HFF-Myc (cell line): ENCODE data around the gene HMSD.

Source experiments
- DNase-seq: peaks from one replicate; pipeline ENCODE4 v3.0.0-alpha.2; 2011; ENCODE audit warnings: low read depth; ENCODE audit errors: extremely low read depth
- H3K4me3 ChIP-seq: replicated peaks from 2 replicates; pipeline ENCODE4 v1.5.1; 2011; ENCODE audit warnings: low read depth, mild to moderate bottlenecking, control low read depth, low read length
- TF ChIP-seq, protein P1 (sequence below): IDR thresholded peaks from 2 replicates; pipeline ENCODE4 v1.5.1; 2012; ENCODE audit warnings: mild to moderate bottlenecking, low read depth, low read length, control low read depth; ENCODE audit errors: missing control alignments

Gene HMSD

DNA sequence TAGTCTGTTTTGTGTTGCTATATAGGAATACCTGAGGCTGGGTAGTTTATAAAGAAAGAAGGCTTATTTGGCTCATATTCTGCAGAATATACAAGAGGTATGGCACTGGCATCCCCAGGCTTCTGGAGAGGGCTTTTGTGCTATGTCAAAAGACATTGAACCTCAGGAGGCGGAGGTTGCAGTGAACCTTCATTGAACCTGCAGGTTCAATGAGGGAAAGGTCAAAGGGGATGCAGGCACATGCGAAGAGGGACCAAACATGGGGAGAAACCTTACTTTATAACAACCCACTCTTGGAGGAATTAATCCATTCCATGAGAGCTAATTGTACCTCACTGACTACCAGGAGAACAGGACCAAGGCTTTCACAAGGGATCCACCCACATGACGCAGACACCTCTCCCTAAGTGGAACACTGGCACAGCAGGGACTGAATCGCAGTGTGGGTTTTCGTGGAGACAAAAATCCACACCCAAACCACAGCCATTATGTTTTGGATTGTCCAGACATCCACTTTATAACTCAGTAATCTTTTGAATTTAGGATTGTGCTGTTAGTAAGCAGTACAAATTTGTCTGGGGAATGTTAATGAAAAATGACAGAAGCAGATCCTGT is 16.7 kb downstream of the HMSD start:
- no peak for DNase-seq

DNA sequence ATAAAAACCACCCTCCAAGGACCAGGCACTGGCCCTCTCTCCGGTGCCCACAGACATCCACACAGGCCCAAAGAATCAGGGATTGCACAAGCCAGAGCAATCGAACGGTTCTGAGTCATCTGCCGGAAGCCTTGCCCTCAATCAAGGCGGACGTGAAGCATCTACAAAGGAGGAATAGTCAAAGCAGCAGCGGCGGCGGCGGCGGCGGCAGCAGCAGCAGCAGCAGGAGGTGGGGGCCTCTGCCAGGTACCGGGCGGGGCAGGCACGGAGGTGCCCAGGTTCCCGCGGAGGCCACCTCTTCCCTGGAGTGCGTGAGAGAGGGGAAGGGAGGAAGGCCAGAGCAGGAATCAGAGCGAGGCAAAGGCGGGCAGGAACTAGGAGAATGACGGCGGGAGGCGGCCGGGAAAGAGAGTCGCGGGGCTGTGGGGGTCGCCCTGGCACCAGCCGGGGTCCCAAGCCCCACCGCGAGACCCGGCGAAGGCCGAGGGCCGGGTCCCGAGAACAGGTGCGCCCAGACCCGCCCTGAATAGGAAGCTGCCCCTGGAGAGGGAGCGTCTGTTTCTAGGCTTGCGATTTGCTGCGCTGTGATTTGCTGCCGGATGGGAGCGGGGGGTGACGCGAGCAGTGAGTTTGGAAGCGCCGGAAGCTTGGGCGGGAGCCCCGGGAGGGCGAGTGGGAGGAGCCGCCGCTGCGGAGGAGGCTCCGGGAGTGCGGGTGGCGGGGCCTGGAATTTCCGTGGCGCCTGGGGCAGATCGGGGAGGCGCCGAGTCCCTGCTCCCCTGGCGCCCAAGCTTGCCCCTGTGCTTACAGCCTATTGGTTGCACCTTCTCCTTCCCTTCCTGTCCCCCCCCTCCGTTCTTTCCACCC is 21.1 kb downstream of the HMSD start, which contains the start of gene SERPINB8:
Gene SERPINB8 (plus strand): TSS at position 140 of the 867 bp plus-strand sequence. CDS start 8,228 bp downstream, outside the sequence.
- DNase-seq, result peak; percentile 81
- TF ChIP-seq, protein P1, sequence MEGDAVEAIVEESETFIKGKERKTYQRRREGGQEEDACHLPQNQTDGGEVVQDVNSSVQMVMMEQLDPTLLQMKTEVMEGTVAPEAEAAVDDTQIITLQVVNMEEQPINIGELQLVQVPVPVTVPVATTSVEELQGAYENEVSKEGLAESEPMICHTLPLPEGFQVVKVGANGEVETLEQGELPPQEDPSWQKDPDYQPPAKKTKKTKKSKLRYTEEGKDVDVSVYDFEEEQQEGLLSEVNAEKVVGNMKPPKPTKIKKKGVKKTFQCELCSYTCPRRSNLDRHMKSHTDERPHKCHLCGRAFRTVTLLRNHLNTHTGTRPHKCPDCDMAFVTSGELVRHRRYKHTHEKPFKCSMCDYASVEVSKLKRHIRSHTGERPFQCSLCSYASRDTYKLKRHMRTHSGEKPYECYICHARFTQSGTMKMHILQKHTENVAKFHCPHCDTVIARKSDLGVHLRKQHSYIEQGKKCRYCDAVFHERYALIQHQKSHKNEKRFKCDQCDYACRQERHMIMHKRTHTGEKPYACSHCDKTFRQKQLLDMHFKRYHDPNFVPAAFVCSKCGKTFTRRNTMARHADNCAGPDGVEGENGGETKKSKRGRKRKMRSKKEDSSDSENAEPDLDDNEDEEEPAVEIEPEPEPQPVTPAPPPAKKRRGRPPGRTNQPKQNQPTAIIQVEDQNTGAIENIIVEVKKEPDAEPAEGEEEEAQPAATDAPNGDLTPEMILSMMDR, result no peak
- H3K4me3 ChIP-seq, result peak within 1 kb of the TSS; percentile 69

More for the DNA sequence above, 16.7 kb downstream of the HMSD start:
- H3K4me3 ChIP-seq, result no peak overlapping the region
- TF ChIP-seq, protein P1, result no peak

DNA sequence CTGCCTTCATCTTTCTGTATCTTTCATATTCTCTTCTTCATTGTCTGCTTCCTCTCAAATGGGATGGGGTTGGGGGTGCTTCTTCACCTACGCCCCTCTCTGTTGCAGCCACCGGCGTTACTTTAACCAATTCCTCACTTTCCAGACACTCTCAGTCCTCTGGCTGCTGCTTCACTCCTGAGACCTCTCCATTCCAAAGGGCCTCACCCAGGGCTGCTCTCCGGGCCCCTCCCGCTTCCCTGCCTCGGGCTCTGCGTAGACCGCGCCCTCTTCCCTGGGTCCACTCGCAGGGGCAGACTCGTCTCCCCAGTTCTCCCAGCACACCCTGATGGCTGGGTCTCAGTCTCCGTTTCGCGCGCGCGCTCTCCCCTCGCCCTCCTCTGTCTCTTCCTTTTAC is 21.7 kb downstream of the HMSD start:
- DNase-seq, result no peak
- TF ChIP-seq, protein P1, result no peak
- peak overlapping the region; percentile 69 for H3K4me3 ChIP-seq

DNA sequence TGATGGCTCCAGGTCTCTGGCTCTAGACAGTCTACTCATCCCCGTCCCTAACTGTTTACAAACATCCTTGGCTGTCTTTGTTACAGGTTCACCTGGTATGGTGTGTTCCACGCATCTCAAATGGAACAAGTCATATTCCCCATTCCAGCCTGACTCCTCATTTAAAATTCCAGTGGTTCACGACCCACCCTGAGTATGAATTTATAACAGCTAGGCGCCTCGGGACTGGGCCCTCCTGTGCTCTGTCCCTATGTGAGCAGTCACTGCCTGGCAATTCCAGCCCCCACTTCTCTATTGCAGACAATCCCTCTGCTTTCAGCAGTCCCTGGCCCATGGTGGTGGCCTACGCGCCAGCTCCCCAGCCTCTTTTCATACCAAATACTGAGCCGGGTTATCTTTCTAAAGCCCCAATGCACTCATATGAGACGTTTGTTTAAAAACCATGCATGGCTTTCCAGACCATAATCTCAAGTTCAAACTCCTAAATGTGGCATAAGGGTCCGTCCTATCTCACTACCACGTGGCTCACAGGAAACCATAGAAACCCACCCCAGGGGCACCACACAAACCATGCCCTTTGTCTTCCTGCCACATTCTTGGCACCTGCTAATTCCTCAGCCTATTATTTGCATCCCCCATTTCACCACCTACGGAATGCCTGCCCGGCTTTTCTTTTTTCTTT is 22.4 kb downstream of the HMSD start:
- DNase-seq, result no peak
- TF ChIP-seq, protein P1, result no peak
- peak overlapping the region; percentile 69 for H3K4me3 ChIP-seq

DNA sequence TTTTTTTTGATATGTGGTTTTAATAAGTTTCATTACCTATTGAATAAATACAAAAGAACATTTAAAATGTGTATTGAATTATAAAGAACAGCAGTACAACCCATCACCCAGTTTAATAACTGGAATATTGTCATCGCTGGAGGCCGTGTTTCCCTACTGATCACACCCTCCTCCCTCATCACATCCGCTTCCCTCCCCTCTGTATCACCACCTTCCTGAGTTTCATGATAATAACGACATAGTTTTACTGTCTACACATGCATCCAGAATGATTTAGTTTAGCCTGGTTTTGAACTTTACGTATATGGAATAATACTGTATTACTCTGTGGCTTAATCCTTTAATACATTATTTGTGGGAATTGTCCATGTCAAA is 22.9 kb downstream of the HMSD start:
- no peak overlapping the region for H3K4me3 ChIP-seq
- TF ChIP-seq, protein P1, result no peak
- DNase-seq, result no peak

DNA sequence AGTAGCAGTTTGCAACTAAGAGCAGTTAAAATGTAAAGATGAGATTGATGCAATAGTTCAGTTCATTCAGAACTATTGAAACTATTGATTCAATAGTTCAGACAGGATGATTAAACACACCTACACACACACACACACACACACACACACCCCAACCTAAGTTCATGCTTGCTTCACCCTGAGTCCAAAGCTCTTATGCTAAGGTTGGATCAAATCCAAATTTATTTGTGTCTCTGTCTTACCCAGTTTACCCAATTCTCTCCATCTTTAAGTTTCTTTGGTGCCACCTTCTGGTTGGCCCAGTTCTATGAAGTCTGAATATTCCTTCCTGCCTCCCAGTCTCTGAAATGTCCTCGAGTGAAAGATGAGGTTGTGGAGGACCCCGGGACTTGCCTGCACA is 25.9 kb downstream of the HMSD start:
- no peak overlapping the region for H3K4me3 ChIP-seq
- DNase-seq, result no peak
- TF ChIP-seq, protein P1, result peak; percentile 20
